ENCODE results near the gene CDCA8.

CDCA8 gene

GRCh38 chr1:37692834-37693175 lies 489 bp downstream of the CDCA8 start:
- H3K4me1 ChIP-seq (ENCODE audit: control insufficient read depth, insufficient read depth, low read length, poor library complexity, severe bottlenecking) = peaks cover 14% of the 10 kb centered on the region
- peak overlapping the region; percentile 87 for H3K4me3 ChIP-seq (ENCODE audit: extremely low read depth, insufficient read depth, low read length, poor library complexity, severe bottlenecking)
- peak overlapping the region; percentile 45 for H3K27ac ChIP-seq (ENCODE audit: low read depth, low read length, severe bottlenecking)
- H3K9me3 ChIP-seq (ENCODE audit: control insufficient read depth, low read length) = no peaks in the 10 kb centered on the region
- 2 to 4% methylated on average over 13 to 16 of the region's 16 CpGs for WGBS, 2 experiments (ENCODE audit: insufficient coverage in 2 of 2)
- H3K36me3 ChIP-seq (ENCODE audit: control insufficient read depth, insufficient read depth, low read length) = peaks cover 57% of the 10 kb centered on the region

DNA sequence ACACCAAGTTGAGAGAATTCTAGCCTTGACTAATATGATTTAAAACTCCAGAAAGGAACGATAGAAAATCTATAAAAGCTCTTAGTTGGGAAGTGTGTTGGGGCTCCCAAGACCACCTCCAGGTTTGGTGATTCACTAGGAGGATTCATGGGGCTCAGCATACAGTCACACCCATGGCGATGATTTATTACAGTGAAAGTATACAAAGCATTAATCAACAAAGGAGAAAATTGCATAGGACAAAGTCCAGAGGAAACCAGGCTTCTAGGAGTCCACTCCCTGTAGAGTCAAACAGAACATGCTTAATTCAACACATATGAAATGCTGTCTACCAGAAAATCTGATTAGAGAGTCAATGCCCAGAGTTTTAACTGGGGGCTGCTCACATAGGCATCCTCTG lies 4.8 kb downstream of the CDCA8 start:
- H3K36me3 ChIP-seq (ENCODE audit: control insufficient read depth, insufficient read depth, low read length) = peaks cover 83% of the 10 kb centered on the region

DNA sequence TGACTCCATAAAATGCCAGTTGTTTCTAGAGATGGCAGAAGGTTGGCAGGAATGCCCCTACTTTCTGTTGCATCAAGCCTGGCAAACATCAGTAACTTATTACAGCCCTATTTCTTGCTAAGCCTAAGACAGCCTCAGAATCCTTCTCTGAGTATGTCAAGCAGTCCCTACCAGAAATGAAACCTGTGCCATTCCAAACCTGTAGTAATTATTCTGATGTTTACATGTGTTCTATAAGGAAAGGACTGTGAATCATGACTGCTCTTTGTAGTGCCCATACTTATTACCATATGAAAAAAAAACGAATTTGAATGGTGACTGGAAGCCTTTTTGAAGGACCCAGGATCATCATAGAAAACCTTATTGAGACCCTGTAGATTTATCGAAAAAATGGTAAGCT lies 5.4 kb downstream of the CDCA8 start:
- 87 to 100% methylated on average over 1 to 2 of the region's 2 CpGs for WGBS, 2 experiments (ENCODE audit: insufficient coverage in 2 of 2)
- Histone ChIP-seq H3K4me1 (ENCODE audit: control insufficient read depth, insufficient read depth, low read length, poor library complexity, severe bottlenecking) (peaks cover 5% of the 10 kb centered on the region), H3K27ac (ENCODE audit: low read depth, low read length, severe bottlenecking) (no peak overlapping the region), H3K36me3 (ENCODE audit: control insufficient read depth, insufficient read depth, low read length) (peaks cover 88% of the 10 kb centered on the region), H3K9me3 (ENCODE audit: control insufficient read depth, low read length) (no peaks in the 10 kb centered on the region), H3K4me3 (ENCODE audit: extremely low read depth, insufficient read depth, low read length, poor library complexity, severe bottlenecking) (no peak overlapping the region)

More for the DNA sequence above, 4.8 kb downstream of the CDCA8 start:
- Histone ChIP-seq H3K27ac (ENCODE audit: low read depth, low read length, severe bottlenecking) (no peak overlapping the region), H3K9me3 (ENCODE audit: control insufficient read depth, low read length) (no peaks in the 10 kb centered on the region), H3K4me3 (ENCODE audit: extremely low read depth, insufficient read depth, low read length, poor library complexity, severe bottlenecking) (no peak overlapping the region), H3K4me1 (ENCODE audit: control insufficient read depth, insufficient read depth, low read length, poor library complexity, severe bottlenecking) (peaks cover 5% of the 10 kb centered on the region)
- WGBS, 2 experiments (ENCODE audit: insufficient coverage in 2 of 2) = 100% methylated on average over 1 of the region's 2 CpGs

DNA sequence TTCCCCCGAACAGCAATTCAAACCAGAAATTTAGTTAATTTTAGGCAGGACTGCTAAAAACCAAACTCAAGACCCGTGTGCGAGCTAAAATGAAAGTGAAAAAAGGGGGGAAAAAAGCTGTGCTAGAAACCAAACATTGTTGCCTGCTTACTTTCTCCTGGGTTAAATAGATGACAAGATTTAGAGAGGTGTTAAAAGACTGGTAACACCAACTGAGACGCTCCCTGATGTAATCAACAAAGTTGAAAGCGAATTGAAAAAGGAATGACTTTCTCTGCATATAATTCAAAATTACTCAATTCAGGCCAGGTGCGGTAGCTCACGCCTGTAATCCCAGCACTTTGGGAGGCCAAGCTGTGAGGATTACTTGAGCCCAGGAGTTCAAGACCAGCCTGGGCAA lies 6.8 kb downstream of the CDCA8 start:
- Histone ChIP-seq H3K36me3 (ENCODE audit: control insufficient read depth, insufficient read depth, low read length) (peaks cover 96% of the 10 kb centered on the region), H3K9me3 (ENCODE audit: control insufficient read depth, low read length) (no peaks in the 10 kb centered on the region), H3K4me1 (ENCODE audit: control insufficient read depth, insufficient read depth, low read length, poor library complexity, severe bottlenecking) (no peaks in the 10 kb centered on the region), H3K27ac (ENCODE audit: low read depth, low read length, severe bottlenecking) (no peak overlapping the region), H3K4me3 (ENCODE audit: extremely low read depth, insufficient read depth, low read length, poor library complexity, severe bottlenecking) (no peak overlapping the region)
- WGBS, 2 experiments (ENCODE audit: insufficient coverage in 2 of 2) = 92 to 97% methylated on average over 4 to 5 of the region's 7 CpGs

GRCh38 chr1:37701051-37701450 lies 8.7 kb downstream of the CDCA8 start:
- 95% methylated on average over 2 of the region's 2 CpGs; no CpG with 5 or more reads in 1 of the 2 experiments for WGBS, 2 experiments (ENCODE audit: insufficient coverage in 2 of 2)
- no peaks in the 10 kb centered on the region for H3K4me1 ChIP-seq (ENCODE audit: control insufficient read depth, insufficient read depth, low read length, poor library complexity, severe bottlenecking)
- no peak overlapping the region for H3K4me3 ChIP-seq (ENCODE audit: extremely low read depth, insufficient read depth, low read length, poor library complexity, severe bottlenecking)
- no peaks in the 10 kb centered on the region for H3K9me3 ChIP-seq (ENCODE audit: control insufficient read depth, low read length)
- H3K36me3 ChIP-seq (ENCODE audit: control insufficient read depth, insufficient read depth, low read length) = peaks cover 89% of the 10 kb centered on the region
- no peak overlapping the region for H3K27ac ChIP-seq (ENCODE audit: low read depth, low read length, severe bottlenecking)

- no peaks in the 10 kb centered on the region for H3K4me1 ChIP-seq (ENCODE audit: control insufficient read depth, insufficient read depth, low read length, poor library complexity, severe bottlenecking)
- 95 to 98% methylated on average over 14 of the region's 14 CpGs for WGBS, 2 experiments (ENCODE audit: insufficient coverage in 2 of 2)
- H3K36me3 ChIP-seq (ENCODE audit: control insufficient read depth, insufficient read depth, low read length) = peaks cover 87% of the 10 kb centered on the region
- no peak overlapping the region for H3K4me3 ChIP-seq (ENCODE audit: extremely low read depth, insufficient read depth, low read length, poor library complexity, severe bottlenecking)
- H3K9me3 ChIP-seq (ENCODE audit: control insufficient read depth, low read length) = no peaks in the 10 kb centered on the region
- no peak overlapping the region for H3K27ac ChIP-seq (ENCODE audit: low read depth, low read length, severe bottlenecking)
These were observed 10.7 kb downstream of the CDCA8 start for GRCh38 chr1:37703061-37703460.

- no peaks in the 10 kb centered on the region for H3K9me3 ChIP-seq (ENCODE audit: control insufficient read depth, low read length)
- H3K36me3 ChIP-seq (ENCODE audit: control insufficient read depth, insufficient read depth, low read length) = peaks cover 87% of the 10 kb centered on the region
- no peak overlapping the region for H3K27ac ChIP-seq (ENCODE audit: low read depth, low read length, severe bottlenecking)
- H3K4me1 ChIP-seq (ENCODE audit: control insufficient read depth, insufficient read depth, low read length, poor library complexity, severe bottlenecking) = no peaks in the 10 kb centered on the region
- WGBS, 2 experiments (ENCODE audit: insufficient coverage in 2 of 2) = no CpG with 5 or more reads among the region's 3 CpGs
- H3K4me3 ChIP-seq (ENCODE audit: extremely low read depth, insufficient read depth, low read length, poor library complexity, severe bottlenecking) = no peak overlapping the region
These were observed 12.7 kb downstream of the CDCA8 start for GRCh38 chr1:37704966-37705365.

DNA sequence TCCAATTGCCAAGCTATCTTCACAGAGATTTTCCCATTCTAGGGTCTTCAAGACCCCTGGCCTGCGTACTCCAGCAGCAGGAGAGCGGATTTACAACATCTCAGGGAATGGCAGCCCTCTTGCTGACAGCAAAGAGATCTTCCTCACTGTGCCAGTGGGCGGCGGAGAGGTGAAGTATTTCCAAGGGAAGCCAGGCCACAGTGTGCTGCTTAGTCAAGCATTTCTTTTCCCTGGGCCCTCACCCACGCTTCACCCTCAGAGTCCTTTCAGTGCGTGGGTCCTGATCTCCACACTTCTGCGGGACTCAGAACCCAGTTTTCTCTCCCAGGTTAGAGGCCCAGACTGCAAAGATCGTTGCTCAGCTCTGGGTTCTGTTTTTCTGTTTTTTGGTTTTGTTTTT lies 13.1 kb downstream of the CDCA8 start:
- peaks cover 87% of the 10 kb centered on the region for H3K36me3 ChIP-seq (ENCODE audit: control insufficient read depth, insufficient read depth, low read length)
- WGBS, 2 experiments (ENCODE audit: insufficient coverage in 2 of 2) = 86 to 94% methylated on average over 7 of the region's 8 CpGs

DNA sequence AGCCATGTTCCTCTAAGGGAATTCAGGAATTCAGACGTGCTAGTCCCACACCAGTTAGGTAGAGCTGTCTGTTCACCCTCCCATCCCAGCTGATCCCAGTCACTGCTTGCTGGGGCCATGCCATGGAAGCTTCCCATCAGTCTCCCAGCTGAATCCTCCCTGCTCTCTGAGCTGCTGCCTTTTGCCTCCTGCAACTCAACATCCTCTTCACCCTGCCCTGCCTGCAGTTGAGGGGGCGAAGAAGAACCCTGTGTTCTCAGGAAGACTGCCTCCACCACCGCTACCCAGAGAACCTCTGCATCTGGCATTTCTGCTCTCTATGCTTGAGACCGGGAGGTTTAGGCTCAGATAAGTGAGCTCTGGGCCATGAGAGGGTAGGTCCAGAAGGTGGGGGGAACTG lies 16.2 kb downstream of the CDCA8 start:
- peaks cover 65% of the 10 kb centered on the region for H3K36me3 ChIP-seq (ENCODE audit: control insufficient read depth, insufficient read depth, low read length)
- 90 to 95% methylated on average over 3 to 4 of the region's 4 CpGs for WGBS, 2 experiments (ENCODE audit: insufficient coverage in 2 of 2)

More for the DNA sequence above, 13.1 kb downstream of the CDCA8 start:
- Histone ChIP-seq H3K4me1 (ENCODE audit: control insufficient read depth, insufficient read depth, low read length, poor library complexity, severe bottlenecking) (no peaks in the 10 kb centered on the region), H3K4me3 (ENCODE audit: extremely low read depth, insufficient read depth, low read length, poor library complexity, severe bottlenecking) (no peak overlapping the region), H3K27ac (ENCODE audit: low read depth, low read length, severe bottlenecking) (no peak overlapping the region), H3K9me3 (ENCODE audit: control insufficient read depth, low read length) (no peaks in the 10 kb centered on the region)

DNA sequence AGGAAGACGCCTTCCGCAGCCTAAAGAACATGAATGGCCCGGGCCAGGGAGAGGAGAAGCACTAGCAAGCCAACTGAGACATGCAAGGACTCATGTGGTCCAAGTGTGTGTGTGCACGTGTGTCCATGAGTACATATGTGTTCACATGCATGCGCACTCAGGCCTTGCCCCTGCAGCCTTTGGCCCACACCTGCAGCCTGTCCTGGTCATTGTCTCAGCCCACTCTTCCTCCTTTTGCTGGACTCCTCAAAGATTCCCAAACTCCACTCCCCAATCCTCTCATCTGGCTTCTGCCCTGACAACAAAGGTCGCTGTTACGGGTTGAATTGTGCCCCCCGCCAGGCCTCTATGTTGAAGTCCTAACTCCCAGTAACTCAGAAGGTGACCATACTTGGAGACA lies 21.9 kb downstream of the CDCA8 start:
- H3K4me3 ChIP-seq (ENCODE audit: extremely low read depth, insufficient read depth, low read length, poor library complexity, severe bottlenecking) = no peak overlapping the region
- H3K36me3 ChIP-seq (ENCODE audit: control insufficient read depth, insufficient read depth, low read length) = peaks cover 16% of the 10 kb centered on the region
- no peak overlapping the region for H3K27ac ChIP-seq (ENCODE audit: low read depth, low read length, severe bottlenecking)
- 86 to 89% methylated on average over 4 of the region's 8 CpGs for WGBS, 2 experiments (ENCODE audit: insufficient coverage in 2 of 2)
- H3K4me1 ChIP-seq (ENCODE audit: control insufficient read depth, insufficient read depth, low read length, poor library complexity, severe bottlenecking) = no peaks in the 10 kb centered on the region
- no peaks in the 10 kb centered on the region for H3K9me3 ChIP-seq (ENCODE audit: control insufficient read depth, low read length)

More for the DNA sequence above, 16.2 kb downstream of the CDCA8 start:
- H3K27ac ChIP-seq (ENCODE audit: low read depth, low read length, severe bottlenecking) = no peak overlapping the region
- no peak overlapping the region for H3K4me3 ChIP-seq (ENCODE audit: extremely low read depth, insufficient read depth, low read length, poor library complexity, severe bottlenecking)
- no peaks in the 10 kb centered on the region for H3K9me3 ChIP-seq (ENCODE audit: control insufficient read depth, low read length)
- no peaks in the 10 kb centered on the region for H3K4me1 ChIP-seq (ENCODE audit: control insufficient read depth, insufficient read depth, low read length, poor library complexity, severe bottlenecking)

GRCh38 chr1:37714689-37715088 lies 22.4 kb downstream of the CDCA8 start:
- Histone ChIP-seq H3K4me3 (ENCODE audit: extremely low read depth, insufficient read depth, low read length, poor library complexity, severe bottlenecking) (no peak overlapping the region), H3K27ac (ENCODE audit: low read depth, low read length, severe bottlenecking) (no peak overlapping the region), H3K9me3 (ENCODE audit: control insufficient read depth, low read length) (no peaks in the 10 kb centered on the region), H3K4me1 (ENCODE audit: control insufficient read depth, insufficient read depth, low read length, poor library complexity, severe bottlenecking) (no peaks in the 10 kb centered on the region), H3K36me3 (ENCODE audit: control insufficient read depth, insufficient read depth, low read length) (peaks cover 12% of the 10 kb centered on the region)
- 90 to 96% methylated on average over 3 of the region's 4 CpGs for WGBS, 2 experiments (ENCODE audit: insufficient coverage in 2 of 2)

Data from mesodermal cell (in vitro differentiated cells).